Activated CD8-positive, alpha-beta memory T cell treated with anti-CD3 and anti-CD28 coated beads for 24 hours (primary cell): ENCODE measurements around the gene KRTAP4-11.
"Not testable (repeated sequence)": the region's sequence is repeated elsewhere in the genome, so short reads cannot be mapped to it uniquely, and the experiment has no call there.

Experiments
- DNase-seq: peaks from one replicate; pipeline ENCODE4 v3.0.0-alpha.2; 2020

Gene KRTAP4-11

GRCh38 chr17:41083427-41083826 is 34.7 kb downstream of the KRTAP4-11 start:
- DNase-seq, result not testable (repeated sequence)

- DNase-seq, result no peak
Observed at GRCh38 chr17:41082626-41083025, 35.5 kb downstream of the KRTAP4-11 start.

GRCh38 chr17:41076788-41077187 is 41.4 kb downstream of the KRTAP4-11 start:
- no peak for DNase-seq

GRCh38 chr17:41073676-41074075 is 44.5 kb downstream of the KRTAP4-11 start:
- no peak for DNase-seq

GRCh38 chr17:41071606-41072360 is 46.4 kb downstream of the KRTAP4-11 start:
- no peak for DNase-seq

GRCh38 chr17:41069031-41069430 is 49.1 kb downstream of the KRTAP4-11 start:
- no peak for DNase-seq

- no peak for DNase-seq
Observed at GRCh38 chr17:41067281-41067680, 50.9 kb downstream of the KRTAP4-11 start.
